Ishikawa (cell line): ENCODE results near the gene PRKCE.

Experiments used
- CEBPB ChIP-seq: IDR thresholded peaks from 2 replicates; pipeline ENCODE4 v1.6.1; 2012
- EP300 ChIP-seq: IDR thresholded peaks from 2 replicates; pipeline ENCODE4 v1.6.1; 2012; ENCODE audit warnings: borderline replicate concordance
- MAX ChIP-seq: IDR thresholded peaks from 2 replicates; pipeline ENCODE4 v1.6.1; 2012
- NFIC ChIP-seq: IDR thresholded peaks from 2 replicates; pipeline ENCODE4 v1.6.1; 2012
- RAD21 ChIP-seq: IDR thresholded peaks from 2 replicates; pipeline ENCODE4 v1.6.1; 2012; ENCODE audit warnings: low read depth
- REST ChIP-seq: IDR thresholded peaks from 2 replicates; pipeline ENCODE4 v1.6.1; 2012; ENCODE audit warnings: low read depth, mild to moderate bottlenecking
- TAF1 ChIP-seq: IDR thresholded peaks from 2 replicates; pipeline ENCODE4 v1.6.1; 2012; ENCODE audit warnings: low read depth, mild to moderate bottlenecking
- TCF12 ChIP-seq: IDR thresholded peaks from 2 replicates; pipeline ENCODE4 v1.6.1; 2012; ENCODE audit warnings: low read depth
- TEAD4 ChIP-seq: IDR thresholded peaks from 2 replicates; pipeline ENCODE4 v1.6.1; 2012
- YY1 ChIP-seq: IDR thresholded peaks from 2 replicates; pipeline ENCODE4 v1.6.1; 2012; ENCODE audit warnings: low read depth
- TF ChIP-seq, protein P1 (sequence below): IDR thresholded peaks from 2 replicates; pipeline ENCODE4 v1.6.1; 2012

DNA sequence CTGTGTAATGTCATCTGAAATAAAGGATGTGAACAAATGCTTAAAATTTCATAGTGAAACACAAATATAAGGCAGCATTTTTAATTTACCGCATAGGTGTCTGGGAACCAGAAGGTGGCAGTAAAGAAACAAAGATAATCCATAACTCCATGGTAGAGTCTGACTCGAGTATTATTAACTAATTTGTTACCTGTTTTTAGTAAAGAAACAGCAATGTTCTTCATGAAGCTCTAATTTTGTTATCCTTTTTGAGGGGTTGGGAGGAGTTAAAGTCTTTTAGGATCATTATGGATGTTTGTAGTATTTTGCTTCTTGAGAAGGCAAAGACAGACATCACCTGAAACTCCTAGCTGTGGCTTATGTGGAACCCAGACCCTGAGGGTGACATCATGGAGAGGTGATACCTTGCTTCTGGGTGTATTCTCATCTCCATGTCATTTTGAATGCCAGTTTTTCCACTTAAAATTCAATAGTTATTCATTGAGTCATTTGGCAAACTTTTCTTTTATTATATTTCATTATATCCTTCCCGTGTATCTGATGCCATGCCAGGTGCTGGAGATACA, 359.5 kb downstream of the PRKCE start:
- TF ChIP-seq YY1 (no peak), REST (no peak), RAD21 (peak; percentile 66), EP300 (no peak), NFIC (no peak), TAF1 (no peak), MAX (no peak), CEBPB (no peak), TEAD4 (no peak), TCF12 (no peak)
- TF ChIP-seq, protein P1, sequence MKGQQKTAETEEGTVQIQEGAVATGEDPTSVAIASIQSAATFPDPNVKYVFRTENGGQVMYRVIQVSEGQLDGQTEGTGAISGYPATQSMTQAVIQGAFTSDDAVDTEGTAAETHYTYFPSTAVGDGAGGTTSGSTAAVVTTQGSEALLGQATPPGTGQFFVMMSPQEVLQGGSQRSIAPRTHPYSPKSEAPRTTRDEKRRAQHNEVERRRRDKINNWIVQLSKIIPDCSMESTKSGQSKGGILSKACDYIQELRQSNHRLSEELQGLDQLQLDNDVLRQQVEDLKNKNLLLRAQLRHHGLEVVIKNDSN: no peak
